Measurements from ENCODE around the gene TPSB2.

GRCh38 chr16:1272453-1273198 lies 42.6 kb upstream of the TPSB2 start:
- no peak for TF ChIP-seq CTCF (IDR thresholded peaks at IDR 0.05; ENCODE audit: low read depth, low read length)
- TF ChIP-seq EZH2phosphoT487 (IDR thresholded peaks at IDR 0.05; ENCODE audit: low read depth): no peak
